ENCODE results near the gene GLRB.

- TF ChIP-seq CTCF (IDR thresholded peaks at IDR 0.05) (no peak), POLR2AphosphoS5 (IDR thresholded peaks at IDR 0.05) (no peak), POLR2A (IDR thresholded peaks at IDR 0.05) (no peak), EP300 (IDR thresholded peaks at IDR 0.05; ENCODE audit: low read depth) (no peak)
Measured at GRCh38 chr4:157079441-157079840, 3.5 kb downstream of the GLRB start.
